NCI-H1436 treated with DMSO at 0.1 percent for 48 hours (cell line): ENCODE data around the gene HSPH1.
"Not testable (repeated sequence)": the region's sequence is repeated elsewhere in the genome, so short reads cannot be mapped to it uniquely, and the experiment has no call there.

Experiments used
- DNase-seq: peaks from one replicate; lab custom pipeline; 2025; lab: John Stamatoyannopoulos, UW

The HSPH1 gene

GRCh38 chr13:31131470-31131961 lies 30.2 kb downstream of the HSPH1 start:
- DNase-seq: no peak

DNA sequence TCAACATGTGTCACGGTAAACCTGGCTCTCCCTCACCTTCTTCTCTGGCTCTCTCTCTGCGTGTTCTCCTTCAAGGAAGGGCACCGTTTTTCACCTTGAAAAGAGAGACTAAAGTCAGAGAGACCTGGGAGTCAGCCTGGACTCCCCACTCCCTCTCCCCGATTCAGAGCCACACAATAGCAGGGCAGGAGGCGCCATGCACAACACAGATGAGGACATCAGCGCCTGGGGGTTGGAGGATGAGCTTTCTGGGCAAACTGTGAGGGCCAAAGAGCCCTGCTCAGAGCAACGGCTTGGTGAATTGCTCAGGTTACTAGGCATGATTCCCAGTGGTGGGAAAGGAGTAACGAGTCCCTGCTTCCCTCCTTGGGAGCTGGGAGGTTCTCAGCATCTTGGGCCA lies 32.3 kb downstream of the HSPH1 start:
- no peak for DNase-seq

GRCh38 chr13:31124204-31124603 lies 37.5 kb downstream of the HSPH1 start:
- DNase-seq: no peak

DNA sequence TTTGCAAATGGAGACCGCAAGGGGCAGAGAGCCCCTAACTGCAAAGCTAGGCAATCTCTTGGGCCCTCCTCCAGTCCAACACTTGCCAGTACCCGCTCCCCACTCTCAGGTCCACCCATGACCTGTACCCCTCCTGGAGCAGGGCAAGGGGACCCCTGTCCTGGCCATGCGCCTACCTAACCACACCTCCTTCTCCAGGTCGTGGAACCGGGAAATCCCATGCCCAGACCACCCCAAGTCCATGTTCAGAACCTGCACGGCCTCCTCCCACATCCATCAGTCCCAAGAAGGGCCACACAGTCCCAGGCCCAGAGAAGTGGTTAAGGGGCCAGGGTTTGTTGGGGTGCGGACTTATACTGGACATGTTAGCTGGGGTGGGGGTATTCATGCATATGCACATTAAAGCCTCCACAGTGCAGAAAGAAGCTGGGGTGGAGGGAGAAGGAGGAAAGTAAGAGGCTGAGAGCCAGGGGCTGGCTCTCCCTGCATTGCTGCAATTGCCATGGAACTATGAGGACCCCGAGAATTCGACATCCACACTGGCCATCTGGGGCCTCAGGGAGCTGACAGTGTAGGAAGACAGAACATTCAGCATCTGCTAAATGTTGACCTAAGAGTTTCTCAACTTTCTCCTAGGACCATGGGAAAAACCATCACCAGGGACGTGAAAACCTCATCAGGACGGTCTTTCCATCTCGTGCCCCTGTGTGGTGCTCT lies 39.0 kb downstream of the HSPH1 start:
- no peak for DNase-seq

DNA sequence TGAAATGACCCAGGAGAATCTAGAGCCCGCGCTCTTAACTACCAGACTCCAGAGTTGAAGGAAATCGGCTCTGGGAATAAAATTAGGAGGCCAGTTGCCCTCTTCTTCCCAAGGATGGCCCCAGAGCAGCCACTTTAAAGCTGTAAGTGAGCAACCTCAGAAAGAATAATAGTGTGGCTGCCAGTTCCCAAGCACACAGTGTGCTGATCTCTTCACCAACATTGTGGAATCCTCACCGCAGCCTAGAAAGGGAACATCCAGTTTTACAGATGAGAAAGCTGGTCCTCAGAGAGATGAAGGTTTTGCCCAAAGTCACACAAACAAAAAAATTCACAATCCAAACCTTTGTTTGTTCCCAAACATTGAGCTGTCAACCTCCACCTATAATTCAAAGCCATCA lies 39.6 kb downstream of the HSPH1 start:
- DNase-seq: no peak

GRCh38 chr13:31121379-31122140 lies 40.1 kb downstream of the HSPH1 start:
- DNase-seq: no peak

- no peak for DNase-seq
These were observed 41.6 kb downstream of the HSPH1 start for GRCh38 chr13:31119966-31120700.

GRCh38 chr13:31119526-31119925 lies 42.2 kb downstream of the HSPH1 start:
- DNase-seq: no peak

DNA sequence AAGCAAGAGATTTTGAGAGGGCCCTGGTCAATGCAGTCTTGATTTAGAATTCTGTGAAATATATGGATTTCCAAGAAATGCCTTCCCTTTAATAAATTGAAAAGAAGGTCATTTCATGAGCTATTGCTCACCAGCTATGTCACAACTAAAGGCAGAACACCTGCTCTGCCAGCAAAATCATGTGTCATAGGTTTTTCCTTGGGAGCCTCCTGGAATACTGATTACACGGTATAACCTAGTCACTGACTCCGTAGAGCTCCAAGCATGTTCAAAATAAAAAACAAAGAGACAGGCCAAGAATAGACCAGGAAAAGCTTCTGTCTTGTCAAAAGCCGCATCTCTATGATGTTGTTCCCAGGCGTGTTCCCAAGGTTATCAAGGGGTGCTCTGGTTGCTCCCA lies 45.5 kb downstream of the HSPH1 start:
- DNase-seq: no peak

GRCh38 chr13:31115616-31116015 lies 46.1 kb downstream of the HSPH1 start:
- DNase-seq: no peak

DNA sequence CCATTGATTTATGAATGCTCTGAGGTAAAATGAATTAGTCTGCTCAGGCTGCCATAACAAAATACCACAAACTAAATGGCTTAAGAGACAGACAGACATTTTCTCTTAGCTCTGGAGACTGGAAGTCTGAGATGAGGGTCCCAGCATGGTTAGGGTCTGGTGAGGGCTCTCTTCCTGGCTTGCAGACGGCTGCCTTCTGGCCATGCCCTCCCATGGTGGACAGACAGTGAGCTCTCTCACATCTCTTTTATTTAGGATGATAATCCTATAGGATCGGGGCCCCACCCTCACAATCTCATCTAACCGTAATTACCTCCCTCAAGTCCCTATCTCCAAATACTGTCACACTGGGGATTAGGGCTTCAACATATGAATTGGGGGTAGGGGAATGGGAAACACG lies 47.1 kb downstream of the HSPH1 start:
- no peak for DNase-seq

GRCh38 chr13:31111136-31111535 lies 50.6 kb downstream of the HSPH1 start:
- no peak for DNase-seq

DNA sequence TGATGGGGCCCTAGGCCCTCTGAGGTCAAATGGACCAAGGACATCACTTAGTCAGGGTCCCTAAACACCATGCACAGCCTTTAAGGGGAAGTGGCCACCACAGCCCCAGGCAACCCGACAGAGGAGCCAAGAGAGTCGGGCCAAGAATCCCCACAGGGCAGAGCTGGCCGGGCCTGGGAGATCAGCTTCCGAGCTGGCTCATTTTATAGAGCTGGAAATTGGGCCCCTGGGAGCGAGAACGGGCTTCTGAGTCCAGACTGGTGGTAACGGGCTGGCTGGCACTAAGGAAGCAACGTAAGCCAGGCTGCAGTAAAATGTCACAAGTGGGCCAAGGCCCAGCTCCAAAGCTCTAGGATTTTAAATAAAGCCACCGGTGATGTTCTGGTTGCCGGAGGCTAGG lies 51.1 kb downstream of the HSPH1 start:
- DNase-seq: no peak

- DNase-seq: no peak
These were observed 51.5 kb downstream of the HSPH1 start for GRCh38 chr13:31110169-31110568.

DNA sequence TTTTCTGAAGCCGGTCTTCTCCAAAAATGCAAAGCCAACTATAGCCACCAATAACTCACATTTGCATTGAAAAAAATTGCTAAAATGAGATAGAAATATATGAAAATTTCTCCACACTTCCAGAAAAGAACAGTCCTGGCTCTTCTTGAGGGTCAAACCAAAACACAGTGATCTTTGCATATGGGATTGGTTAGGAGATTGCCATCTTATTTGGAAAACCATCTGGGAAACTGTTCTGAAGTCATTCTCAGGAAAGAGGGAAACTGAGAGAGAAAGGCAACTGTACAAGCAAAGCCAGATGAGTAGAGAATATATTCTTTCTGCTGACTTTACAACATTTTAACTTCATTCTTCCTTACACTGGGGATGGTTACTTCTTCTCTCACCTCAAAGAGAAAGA lies 54.6 kb downstream of the HSPH1 start:
- DNase-seq: no peak

GRCh38 chr13:31105856-31106255 lies 55.8 kb downstream of the HSPH1 start:
- no peak for DNase-seq

DNA sequence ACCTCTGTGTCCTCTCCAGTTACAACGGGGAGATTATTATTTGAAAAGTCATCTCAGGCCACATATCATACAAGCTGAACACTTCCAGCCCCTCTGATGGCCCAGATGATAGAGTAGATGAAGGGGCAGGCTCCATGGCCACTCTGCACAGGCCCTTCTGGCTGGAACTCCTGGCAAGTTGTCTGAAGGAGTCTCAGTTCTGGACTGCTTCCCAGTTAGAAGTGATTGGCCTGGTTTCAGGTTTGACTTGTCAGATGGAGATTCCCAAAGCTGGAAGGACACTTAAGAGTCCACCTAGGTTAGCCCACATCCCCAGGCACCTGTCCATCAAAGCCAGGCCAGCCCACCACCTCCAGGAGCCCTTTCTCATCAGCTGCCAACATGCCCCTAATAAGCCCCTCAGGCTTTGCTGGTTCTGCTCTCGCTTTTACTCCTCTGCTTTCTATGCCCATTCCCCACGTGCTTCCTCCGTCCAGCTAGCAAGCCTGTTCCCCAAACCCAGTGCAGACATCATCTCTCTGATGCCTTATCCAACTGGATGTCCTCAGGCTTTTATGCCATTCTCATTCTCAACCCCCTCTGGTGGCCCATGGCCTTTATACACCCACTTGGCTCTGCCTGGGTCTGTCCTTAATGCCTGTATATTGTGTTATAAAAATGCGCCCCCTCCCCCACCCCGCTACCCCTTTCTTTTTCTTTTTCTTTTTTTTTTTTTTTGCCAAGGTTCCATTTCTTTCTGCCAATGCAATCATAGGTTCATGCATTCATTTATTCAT lies 56.5 kb downstream of the HSPH1 start:
- DNase-seq: no peak

GRCh38 chr13:31102905-31103304 lies 58.8 kb downstream of the HSPH1 start:
- no peak for DNase-seq

DNA sequence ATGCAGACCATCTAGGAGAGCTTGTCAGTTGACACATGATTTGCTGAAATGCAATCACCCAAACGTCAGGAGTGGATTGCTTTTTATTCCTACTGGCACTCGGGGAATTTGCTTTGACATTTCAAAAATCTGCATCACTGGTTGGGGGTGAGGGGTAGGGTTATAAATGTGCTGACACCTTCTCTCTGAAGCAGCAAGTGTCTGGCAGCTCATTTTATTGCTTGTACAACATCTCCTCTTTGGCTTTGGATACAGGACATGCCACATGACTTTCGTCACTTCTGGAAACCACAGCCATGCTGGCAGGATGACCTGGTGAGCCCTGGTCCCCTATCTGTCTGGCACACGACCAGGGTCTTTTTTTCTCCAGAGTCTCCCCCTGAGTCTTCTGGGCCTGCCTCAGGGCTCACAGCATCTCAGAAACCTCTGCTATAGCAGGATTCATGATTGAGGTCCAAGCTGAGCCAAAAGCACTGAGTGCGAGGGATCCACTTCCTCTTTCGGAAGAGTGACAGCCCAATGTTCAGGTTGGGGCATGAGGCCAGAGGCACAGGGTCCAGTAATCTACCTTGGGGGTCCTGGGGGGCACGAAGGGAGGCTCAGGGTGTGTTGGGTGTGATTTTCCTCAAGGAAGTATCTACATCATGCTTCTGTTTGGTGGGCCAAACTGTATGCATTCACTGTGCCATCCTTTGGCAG lies 60.1 kb downstream of the HSPH1 start:
- DNase-seq: no peak

- no peak for DNase-seq
These were observed 61.0 kb downstream of the HSPH1 start for GRCh38 chr13:31100721-31101120.

- DNase-seq: not testable (repeated sequence)
These were observed 63.7 kb downstream of the HSPH1 start for GRCh38 chr13:31097911-31098434.
